ENCODE measurements around the gene MSH4.

The MSH4 gene

GRCh38 chr1:75954586-75954985 lies 157.9 kb downstream of the MSH4 start:
- H3K36me3 ChIP-seq = no peaks in the 10 kb centered on the region
- H3K4me2 ChIP-seq = no peak overlapping the region
- 0 out of 20 replicates have a peak, but pooled peaks cover 0 to 7% (median 0%) of the 10 kb centered on the region in 10 experiments for H3K4me1 ChIP-seq
- no peak for TF ChIP-seq Cebpa-rat (IDR thresholded peaks at IDR 0.05)
- no peaks in the 10 kb centered on the region for H3K9me3 ChIP-seq (replicated peaks in 1 of 11)
- H4K20me1 ChIP-seq = no peaks in the 10 kb centered on the region
- H3K9ac ChIP-seq = no peak overlapping the region
- H3K4me3 ChIP-seq = no peak overlapping the region
- H3K27me3 ChIP-seq = no peaks in the 10 kb centered on the region
- H3K27ac ChIP-seq = no peak overlapping the region
